Ovary (tissue), 3 donors: ENCODE measurements around the gene SEC14L2.

Experiments used
- CTCF ChIP-seq, 3 donors: fragments of 450-650 bp in 2 of 3; fragments of 200-600 bp in 1 of 3; IDR thresholded peaks; one replicate each; pipeline versions ENCODE4 v1.5.1 to v1.8.0; 2016 to 2022; ENCODE audit warnings: antibody characterized with exemption in 3 of 3, mild to moderate bottlenecking in 1 of 3
- EP300 ChIP-seq: sonication (generic); formaldehyde crosslinking; IDR thresholded peaks from one replicate; pipeline ENCODE4 v1.6.1; 2017; ENCODE audit warnings: antibody characterized with exemption
- POLR2A ChIP-seq: fragments of 450-650 bp; IDR thresholded peaks from one replicate; pipeline ENCODE4 v1.6.1; 2017; ENCODE audit warnings: antibody characterized with exemption, mild to moderate bottlenecking, moderate library complexity
- donor health status: DM: no; HTN: no; CAD: no.

- TF ChIP-seq CTCF (IDR thresholded peaks at IDR 0.05) (no peak), POLR2A (no peak), EP300 (no peak)
Measured at GRCh38 chr22:30371321-30371720, 25.5 kb upstream of the SEC14L2 start.
